Gastroesophageal sphincter (tissue), 4 donors: ENCODE measurements around the gene PEA15. TPM values are rescaled to one million over a fixed set of nuclear protein-coding genes. Genes with fewer than 3 reads are reported as not detected.

Experiments used
- ATAC-seq: fragments of 150-250 bp; one replicate; pipeline ENCODE4 v1.9.1; 2016; ENCODE audit warnings: mild to moderate bottlenecking, moderate library complexity
- H3K27ac ChIP-seq, 4 donors: fragments of 200-600 bp; sonication (generic) in 3 of 4; 1 replicate in 3 of 4; 2 replicates in 1 of 4; pipeline ENCODE4 v1.5.1; 2016 to 2019
- H3K27me3 ChIP-seq: fragments of 200-600 bp; sonication (generic); one replicate; pipeline ENCODE4 v1.5.1; 2019
- H3K36me3 ChIP-seq, 2 donors: fragments of 200-600 bp; sonication (generic); one replicate each; pipeline ENCODE4 v1.5.1; 2019; ENCODE audit warnings: control low read depth in 1 of 2
- H3K4me1 ChIP-seq, 3 donors: fragments of 200-600 bp; sonication (generic); 1 replicate in 2 of 3; 2 replicates in 1 of 3; pipeline ENCODE4 v1.5.1; 2016 to 2019; ENCODE audit warnings: control low read depth in 2 of 3
- H3K4me3 ChIP-seq, 2 donors: fragments of 200-600 bp; sonication (generic); one replicate each; pipeline ENCODE4 v1.5.1; 2019; ENCODE audit warnings: mild to moderate bottlenecking in 1 of 2, moderate library complexity in 1 of 2
- H3K9me3 ChIP-seq, 3 donors: fragments of 200-600 bp; sonication (generic); one replicate each; pipeline ENCODE4 v1.5.1; 2017 to 2019; ENCODE audit warnings: control low read depth in 2 of 3
- CTCF ChIP-seq, 4 experiments: fragments of 200-600 bp in 2 of 4; fragments of 450-650 bp in 2 of 4; sonication (generic) in 1 of 4; IDR thresholded peaks; one replicate each; pipeline ENCODE4 v1.5.1; 2017 to 2019; ENCODE audit warnings: antibody characterized with exemption in 4 of 4, mild to moderate bottlenecking in 2 of 4, moderate library complexity in 2 of 4
- EP300 ChIP-seq: sonication (generic); formaldehyde crosslinking; IDR thresholded peaks from one replicate; pipeline ENCODE4 v1.6.1; 2017; ENCODE audit warnings: antibody characterized with exemption, mild to moderate bottlenecking
- POLR2A ChIP-seq, 2 donors: fragments of 450-650 bp; IDR thresholded peaks; one replicate each; pipeline ENCODE4 v1.6.1; 2017; ENCODE audit warnings: antibody characterized with exemption in 2 of 2, mild to moderate bottlenecking in 2 of 2, moderate library complexity in 1 of 2
- POLR2AphosphoS5 ChIP-seq: sonication (generic); formaldehyde crosslinking; IDR thresholded peaks from one replicate; pipeline ENCODE4 v1.6.1; 2017; ENCODE audit warnings: antibody characterized with exemption
- WGBS, 2 donors: methylation state at CpG; one replicate each; pipeline ENCODE4 v1.1.5; 2018; ENCODE audit warnings: low coverage in 1 of 2; 5-methylcytosine and 5-hydroxymethylcytosine counted together
- total RNA-seq, 4 donors: library from RNA; depleted of rRNA; stranded (reverse); fragments of >200 nt; gene quantifications; one replicate each; pipeline ENCODE4 v1.1.0, GENCODE V29; 2016

The PEA15 gene
- total RNA-seq, 4 donors from 2014 or later: 94.6 to 325 (median 164) TPM

GRCh38 chr1:160236806-160237205 is 31.6 kb downstream of the PEA15 start:
- no peak for ATAC-seq
- no peaks in the 10 kb centered on the region for H3K27me3 ChIP-seq
- no peak for TF ChIP-seq CTCF (IDR thresholded peaks at IDR 0.05)
- TF ChIP-seq POLR2A (IDR thresholded peaks at IDR 0.05): no peak
- TF ChIP-seq EP300: no peak
- no peak for TF ChIP-seq POLR2AphosphoS5
- no peak overlapping the region for H3K4me3 ChIP-seq
- WGBS, 2 donors: 83% methylated on average over 5 of the region's 5 CpGs
- peaks cover 0 to 7% (median 0%) of the 10 kb centered on the region in 3 donors for H3K4me1 ChIP-seq
- peaks cover 15 to 96% of the 10 kb centered on the region in 2 donors for H3K36me3 ChIP-seq
- no peaks in the 10 kb centered on the region for H3K9me3 ChIP-seq
- H3K27ac ChIP-seq: no peak overlapping the region

DNA sequence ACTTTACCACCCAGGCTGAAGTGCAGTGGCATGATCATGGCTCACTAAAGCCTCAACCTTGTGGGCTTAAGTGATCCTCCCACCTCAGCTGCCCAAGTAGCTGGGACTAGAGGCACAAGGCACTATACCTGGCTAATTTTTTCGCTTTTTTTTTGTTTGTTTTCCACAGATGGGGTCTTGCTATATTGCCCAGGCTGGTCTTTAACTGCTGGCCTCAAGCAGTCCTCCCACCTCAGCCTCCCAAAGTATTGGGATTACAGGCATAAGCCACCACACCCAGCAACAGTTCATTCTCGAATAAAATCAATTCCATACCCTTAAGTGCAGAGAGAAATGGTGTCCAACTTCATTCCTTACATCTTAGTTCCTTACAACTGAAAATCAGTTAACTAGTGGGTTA is 32.4 kb downstream of the PEA15 start:
- Histone ChIP-seq H3K4me3 (no peak overlapping the region), H3K27ac (no peak overlapping the region), H3K36me3 (peaks cover 15 to 96% of the 10 kb centered on the region in 2 donors), H3K27me3 (no peaks in the 10 kb centered on the region), H3K9me3 (no peaks in the 10 kb centered on the region), H3K4me1 (peaks cover 0 to 11% (median 0%) of the 10 kb centered on the region in 3 donors)
- ATAC-seq: no peak
- WGBS, 2 donors: 88 to 93% methylated on average over 2 of the region's 2 CpGs
- TF ChIP-seq POLR2A (IDR thresholded peaks at IDR 0.05): no peak
- TF ChIP-seq CTCF (IDR thresholded peaks at IDR 0.05): no peak
- TF ChIP-seq POLR2AphosphoS5: no peak
- TF ChIP-seq EP300: no peak

DNA sequence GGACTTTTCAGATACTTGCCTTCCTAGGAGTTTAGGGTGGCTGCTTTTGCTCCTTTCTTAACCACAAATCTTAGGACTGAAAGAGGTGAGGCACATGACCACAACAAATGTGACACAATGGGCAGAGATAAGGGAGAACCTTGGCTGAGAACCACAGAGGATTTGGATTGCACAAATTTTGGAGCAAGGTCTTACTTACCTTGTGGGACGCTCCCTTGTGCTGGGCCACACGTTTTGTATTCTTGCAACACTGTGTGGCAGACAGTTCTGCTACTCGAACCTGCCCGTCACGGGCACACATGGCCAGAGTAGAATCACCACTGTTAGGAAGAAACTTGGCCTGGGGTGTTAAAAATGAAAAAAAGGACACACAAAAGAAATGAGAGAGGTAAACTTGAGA is 33.2 kb downstream of the PEA15 start:
- TF ChIP-seq POLR2AphosphoS5 (no peak), EP300 (no peak), CTCF (IDR thresholded peaks at IDR 0.05) (no peak), POLR2A (IDR thresholded peaks at IDR 0.05) (no peak)
- Histone ChIP-seq H3K4me1 (peaks cover 0 to 19% (median 0%) of the 10 kb centered on the region in 3 donors), H3K9me3 (no peaks in the 10 kb centered on the region), H3K27me3 (no peaks in the 10 kb centered on the region), H3K27ac (no peak overlapping the region), H3K4me3 (no peak overlapping the region), H3K36me3 (peaks cover 15 to 96% of the 10 kb centered on the region in 2 donors)
- no peak for ATAC-seq
- 40 to 76% methylated on average over 1 to 5 of the region's 5 CpGs for WGBS, 2 donors

GRCh38 chr1:160239582-160240299 is 34.6 kb downstream of the PEA15 start:
- H3K4me3 ChIP-seq: no peak overlapping the region
- no peaks in the 10 kb centered on the region for H3K9me3 ChIP-seq
- TF ChIP-seq POLR2AphosphoS5 (no peak), POLR2A (IDR thresholded peaks at IDR 0.05) (no peak), CTCF (IDR thresholded peaks at IDR 0.05) (no peak)
- 97% methylated on average over 22 of the region's 24 CpGs; no CpG with 5 or more reads in 1 of the 2 donors for WGBS, 2 donors
- peaks cover 0 to 26% (median 0%) of the 10 kb centered on the region in 3 donors for H3K4me1 ChIP-seq
- no peak overlapping the region for H3K27ac ChIP-seq
- H3K36me3 ChIP-seq: peaks cover 15 to 94% of the 10 kb centered on the region in 2 donors
- no peak for ATAC-seq
- no peaks in the 10 kb centered on the region for H3K27me3 ChIP-seq

- Histone ChIP-seq H3K36me3 (peaks cover 0 to 54% of the 10 kb centered on the region in 2 donors), H3K27ac (no peak overlapping the region), H3K27me3 (no peaks in the 10 kb centered on the region), H3K4me1 (peaks cover 0 to 54% (median 0%) of the 10 kb centered on the region in 3 donors), H3K9me3 (no peaks in the 10 kb centered on the region), H3K4me3 (no peak overlapping the region)
- no peak for TF ChIP-seq CTCF (IDR thresholded peaks at IDR 0.05)
- no peak for TF ChIP-seq POLR2AphosphoS5
- TF ChIP-seq EP300: no peak
- no peak for TF ChIP-seq POLR2A (IDR thresholded peaks at IDR 0.05)
- no peak for ATAC-seq
Observed at GRCh38 chr1:160243767-160244166, 38.6 kb downstream of the PEA15 start.
